ENCODE measurements around the gene EOGT.

DNA sequence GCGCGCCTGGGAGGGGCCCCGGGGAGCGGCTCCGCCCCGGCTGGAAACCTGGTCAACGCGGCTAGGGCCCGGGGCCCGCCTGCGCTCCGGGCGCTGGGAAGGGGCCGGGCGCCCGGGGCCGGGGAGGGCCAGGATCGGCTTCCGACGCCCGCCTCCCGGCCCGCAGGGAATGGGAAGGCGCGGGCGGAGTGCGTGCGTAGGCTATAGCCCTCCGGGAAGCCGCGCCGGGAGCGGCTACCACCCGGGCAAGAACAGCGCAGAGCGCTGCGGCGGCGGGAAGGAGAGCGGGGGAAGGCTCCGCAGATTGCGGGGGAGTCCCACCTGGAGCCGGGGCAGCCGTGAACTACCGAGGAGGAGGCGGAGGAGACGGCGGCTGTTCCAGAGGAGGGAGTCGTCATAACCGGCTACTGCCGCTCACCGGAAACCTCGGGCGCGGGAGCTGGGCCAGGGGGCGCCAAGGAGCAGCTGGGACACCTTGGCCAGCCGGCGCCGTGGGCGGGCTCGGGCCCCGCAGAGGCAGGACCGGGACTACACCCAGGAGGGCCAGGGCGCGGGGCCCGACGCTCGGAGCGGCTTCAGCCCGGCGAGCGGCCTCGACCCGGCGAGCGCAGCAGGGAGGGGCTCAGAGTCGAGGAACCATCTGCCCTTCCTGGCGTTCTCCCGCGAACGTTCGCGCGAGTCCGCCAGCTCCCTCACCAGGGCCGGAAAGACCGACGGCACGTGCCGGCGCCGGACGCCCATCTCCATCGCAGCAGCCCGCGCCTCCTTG, at the start of gene EOGT:
- TF ChIP-seq, protein P1, sequence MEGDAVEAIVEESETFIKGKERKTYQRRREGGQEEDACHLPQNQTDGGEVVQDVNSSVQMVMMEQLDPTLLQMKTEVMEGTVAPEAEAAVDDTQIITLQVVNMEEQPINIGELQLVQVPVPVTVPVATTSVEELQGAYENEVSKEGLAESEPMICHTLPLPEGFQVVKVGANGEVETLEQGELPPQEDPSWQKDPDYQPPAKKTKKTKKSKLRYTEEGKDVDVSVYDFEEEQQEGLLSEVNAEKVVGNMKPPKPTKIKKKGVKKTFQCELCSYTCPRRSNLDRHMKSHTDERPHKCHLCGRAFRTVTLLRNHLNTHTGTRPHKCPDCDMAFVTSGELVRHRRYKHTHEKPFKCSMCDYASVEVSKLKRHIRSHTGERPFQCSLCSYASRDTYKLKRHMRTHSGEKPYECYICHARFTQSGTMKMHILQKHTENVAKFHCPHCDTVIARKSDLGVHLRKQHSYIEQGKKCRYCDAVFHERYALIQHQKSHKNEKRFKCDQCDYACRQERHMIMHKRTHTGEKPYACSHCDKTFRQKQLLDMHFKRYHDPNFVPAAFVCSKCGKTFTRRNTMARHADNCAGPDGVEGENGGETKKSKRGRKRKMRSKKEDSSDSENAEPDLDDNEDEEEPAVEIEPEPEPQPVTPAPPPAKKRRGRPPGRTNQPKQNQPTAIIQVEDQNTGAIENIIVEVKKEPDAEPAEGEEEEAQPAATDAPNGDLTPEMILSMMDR (IDR thresholded peaks at IDR 0.05), result peak; percentile 29 to 72 (median 64)
- TF ChIP-seq POLR2A (IDR thresholded peaks at IDR 0.05), result peak; percentile 47 to 56

Measured in Peyer's patch (tissue), 4 donors.